Tibial nerve (tissue), 4 donors: Measurements from ENCODE around the gene SMYD3.

Source experiments
- CTCF ChIP-seq, 5 experiments: fragments of 200-600 bp in 3 of 5; fragments of 450-650 bp in 2 of 5; sonication (generic) in 3 of 5; IDR thresholded peaks; one replicate each; pipeline ENCODE4 v1.5.1; 2016 to 2019; ENCODE audit warnings: antibody characterized with exemption in 5 of 5, mild to moderate bottlenecking in 3 of 5, moderate library complexity in 2 of 5
- EP300 ChIP-seq, 2 donors: sonication (generic); formaldehyde crosslinking; IDR thresholded peaks; one replicate each; pipeline ENCODE4 v1.6.1; 2017; ENCODE audit warnings: antibody characterized with exemption in 2 of 2, mild to moderate bottlenecking in 1 of 2

- TF ChIP-seq EP300 (IDR thresholded peaks at IDR 0.05), result no peak
- TF ChIP-seq CTCF (IDR thresholded peaks at IDR 0.05), result no peak
These were observed 463.5 kb downstream of the SMYD3 start for GRCh38 chr1:246043556-246043955.
